H1 (cell line): ENCODE results near the gene F10. TPM values are rescaled to one million over a fixed set of nuclear protein-coding genes. Genes with fewer than 3 reads are reported as not detected.

Experiments used
- SUZ12 ChIP-seq: fragments of 200-600 bp; sonication (generic); IDR thresholded peaks from 2 replicates; pipeline ENCODE4 v1.6.1; 2012; ENCODE audit warnings: mild to moderate bottlenecking, inconsistent platforms, low read length, moderate library complexity, mixed read lengths
- polyA plus RNA-seq, 7 experiments: library from polyadenylated mRNA; depleted of rRNA in 3 of 7; stranded (reverse) in 5 of 7; unstranded in 2 of 7; fragments of >200 nt in 5 of 7; fragments of 200-250 nt in 2 of 7; gene quantifications; 1 replicate in 5 of 7; 2 replicates in 1 of 7; 4 replicates in 1 of 7; pipeline versions ENCODE4 v1.2.1 to v1.2.3, GENCODE V29; 2011 to 2013; ENCODE audit warnings: missing spikeins in 2 of 7, mixed read lengths in 2 of 7
- total RNA-seq: library from RNA; stranded (reverse); fragmentation: NEBNext Ultra II Directional; extraction: Animal tissue kit (Norgen Biotek cat#: 25700); gene quantifications from 2 replicates; pipeline ENCODE4 v1.2.1, GENCODE V29; 2021

F10 gene
- total and polyA plus RNA-seq, 2 of the 8 experiments (the other 6 are each of a cell fraction or from before 2014, with no cell fraction given), result 2.0 to 4.2 TPM

GRCh38 chr13:113170511-113170910 is 47.9 kb downstream of the F10 start (continued):
- TF ChIP-seq SUZ12, result no peak
